Activated B cell treated with CpG ODN at 0.5 μM for 24 hours (primary cell): ENCODE results near the gene FAM124B. TPM values are rescaled to one million over a fixed set of nuclear protein-coding genes. Genes with fewer than 3 reads are reported as not detected.
A peak's percentile ranks its signal among the peaks of the same experiment; 100 is the strongest.

Experiments
- ATAC-seq: fragments of 200-7000 bp; cut with Tn5 transposase; one replicate; pipeline ENCODE4 v1.10.0; 2021; ENCODE audit warnings: low read depth, mild to moderate bottlenecking, moderate library complexity
- CTCF ChIA-PET: fragments of 350-600 bp; sonication (Branson Sonifier 250); formaldehyde crosslinking; loops from one replicate; lab custom pipeline; 2021; ENCODE audit warnings: antibody characterized with exemption; lab: Charles Lee
- POLR2A ChIA-PET: fragments of 350-600 bp; sonication (Branson Sonifier 250); formaldehyde crosslinking; loops from one replicate; lab custom pipeline; 2021; ENCODE audit warnings: antibody characterized with exemption; lab: Charles Lee
- DNase-seq: peaks from one replicate; pipeline ENCODE4 v3.0.0; 2022
- H3K27ac Mint-ChIP-seq: one replicate; pipeline ENCODE4 v1.8.0; 2020; ENCODE audit warnings: mixed read lengths
- H3K27me3 Mint-ChIP-seq: one replicate; pipeline ENCODE4 v1.8.0; 2021; ENCODE audit warnings: mixed read lengths
- H3K36me3 Mint-ChIP-seq: one replicate; pipeline ENCODE4 v1.8.0; 2021; ENCODE audit warnings: low read depth, mixed read lengths
- H3K4me1 Mint-ChIP-seq: one replicate; pipeline ENCODE4 v1.8.0; 2021; ENCODE audit warnings: mixed read lengths
- H3K4me3 Mint-ChIP-seq: one replicate; pipeline ENCODE4 v1.8.0; 2020; ENCODE audit warnings: mild to moderate bottlenecking, mixed read lengths
- H3K9me3 Mint-ChIP-seq: one replicate; pipeline ENCODE4 v1.8.0; 2020; ENCODE audit warnings: mixed read lengths
- intact Hi-C: fragments of 100-400 bp; cut with micrococcal nuclease; formaldehyde crosslinking; loops from one replicate; pipeline ENCODE4 v1.15.1; 2024
- total RNA-seq: library from RNA; stranded (reverse); gene quantifications from 2 replicates; pipeline ENCODE4 v1.2.3, GENCODE V29; 2022
- TF ChIP-seq, protein P1 (sequence below): fragments of 200-600 bp; IDR thresholded peaks from one replicate; pipeline ENCODE4 v1.8.0; 2022; ENCODE audit warnings: antibody characterized with exemption, mild to moderate bottlenecking

The FAM124B gene
- total RNA-seq, 1 donor from 2014 or later = not detected

DNA sequence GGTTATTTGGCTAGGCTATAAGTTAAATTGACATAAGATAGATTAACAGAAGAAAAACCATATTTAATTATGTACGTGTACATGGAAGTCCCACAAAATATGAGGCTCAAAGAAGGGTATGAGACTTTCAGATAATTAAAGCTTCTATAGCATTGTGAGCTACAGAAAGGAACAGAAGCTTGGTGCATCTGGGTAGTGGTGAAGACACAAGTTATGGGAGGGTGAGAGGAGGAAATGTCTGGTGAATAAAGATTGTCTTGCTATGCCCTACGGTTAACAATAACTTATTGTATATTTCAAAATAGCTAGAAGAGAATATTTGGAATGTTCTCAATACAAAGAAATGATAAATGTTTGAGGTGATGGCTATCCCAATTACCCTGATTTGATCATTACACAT, 6.8 kb upstream of the FAM124B start:
- DNase-seq (no peak), ATAC-seq (no peak)
- Mint-ChIP-seq H3K36me3 (no peaks in the 10 kb centered on the region), H3K27me3 (peaks cover 5% of the 10 kb centered on the region), H3K9me3 (no peaks in the 10 kb centered on the region), H3K4me3 (no peak overlapping the region), H3K4me1 (no peaks in the 10 kb centered on the region), H3K27ac (no peak overlapping the region)
- TF ChIP-seq, protein P1, sequence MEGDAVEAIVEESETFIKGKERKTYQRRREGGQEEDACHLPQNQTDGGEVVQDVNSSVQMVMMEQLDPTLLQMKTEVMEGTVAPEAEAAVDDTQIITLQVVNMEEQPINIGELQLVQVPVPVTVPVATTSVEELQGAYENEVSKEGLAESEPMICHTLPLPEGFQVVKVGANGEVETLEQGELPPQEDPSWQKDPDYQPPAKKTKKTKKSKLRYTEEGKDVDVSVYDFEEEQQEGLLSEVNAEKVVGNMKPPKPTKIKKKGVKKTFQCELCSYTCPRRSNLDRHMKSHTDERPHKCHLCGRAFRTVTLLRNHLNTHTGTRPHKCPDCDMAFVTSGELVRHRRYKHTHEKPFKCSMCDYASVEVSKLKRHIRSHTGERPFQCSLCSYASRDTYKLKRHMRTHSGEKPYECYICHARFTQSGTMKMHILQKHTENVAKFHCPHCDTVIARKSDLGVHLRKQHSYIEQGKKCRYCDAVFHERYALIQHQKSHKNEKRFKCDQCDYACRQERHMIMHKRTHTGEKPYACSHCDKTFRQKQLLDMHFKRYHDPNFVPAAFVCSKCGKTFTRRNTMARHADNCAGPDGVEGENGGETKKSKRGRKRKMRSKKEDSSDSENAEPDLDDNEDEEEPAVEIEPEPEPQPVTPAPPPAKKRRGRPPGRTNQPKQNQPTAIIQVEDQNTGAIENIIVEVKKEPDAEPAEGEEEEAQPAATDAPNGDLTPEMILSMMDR = no peak
- ChIA-PET CTCF (no interaction called here), POLR2A (interaction anchor here (0.7 kb wide), 1 partner anchor 86 kb away, joined by 4 read pairs; no protein-coding TSS in a partner anchor)
- intact Hi-C loops = no loop called here

DNA sequence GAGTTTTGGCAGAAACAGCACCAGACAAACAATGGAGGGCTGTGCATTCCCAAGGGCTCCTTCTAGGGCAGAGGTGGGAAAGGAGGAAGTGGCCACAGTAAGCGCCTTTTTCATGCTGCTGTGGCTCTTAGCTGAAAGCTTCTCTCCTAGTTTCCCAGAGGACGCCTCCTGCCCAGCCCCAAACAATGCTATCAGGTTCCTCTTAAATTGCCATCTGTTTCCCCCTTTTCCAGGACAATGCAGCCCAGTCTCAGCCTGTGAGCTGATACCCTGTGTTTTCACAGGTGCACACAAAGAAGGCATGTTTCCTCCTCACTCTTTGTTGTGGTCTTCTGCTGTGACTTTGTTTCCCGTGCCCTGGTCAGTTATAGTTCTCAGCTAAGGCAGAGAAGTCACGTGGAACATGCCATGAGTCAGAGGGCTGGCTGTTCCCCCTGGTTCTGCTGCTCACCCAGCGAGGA, 5.4 kb upstream of the FAM124B start:
- ATAC-seq (no peak), DNase-seq (no peak)
- CTCF ChIA-PET = no interaction called here
- Mint-ChIP-seq H3K36me3 (no peaks in the 10 kb centered on the region), H3K4me3 (no peak overlapping the region), H3K27me3 (peaks cover 5% of the 10 kb centered on the region), H3K27ac (no peak overlapping the region), H3K4me1 (peaks cover under 1% of the 10 kb centered on the region), H3K9me3 (no peaks in the 10 kb centered on the region)
- POLR2A ChIA-PET = interaction anchor here (0.6 kb wide), 1 partner anchor 61 kb away, joined by 3 read pairs; no protein-coding TSS in a partner anchor
- intact Hi-C loops = no loop called here
- TF ChIP-seq, protein P1 = no peak

DNA sequence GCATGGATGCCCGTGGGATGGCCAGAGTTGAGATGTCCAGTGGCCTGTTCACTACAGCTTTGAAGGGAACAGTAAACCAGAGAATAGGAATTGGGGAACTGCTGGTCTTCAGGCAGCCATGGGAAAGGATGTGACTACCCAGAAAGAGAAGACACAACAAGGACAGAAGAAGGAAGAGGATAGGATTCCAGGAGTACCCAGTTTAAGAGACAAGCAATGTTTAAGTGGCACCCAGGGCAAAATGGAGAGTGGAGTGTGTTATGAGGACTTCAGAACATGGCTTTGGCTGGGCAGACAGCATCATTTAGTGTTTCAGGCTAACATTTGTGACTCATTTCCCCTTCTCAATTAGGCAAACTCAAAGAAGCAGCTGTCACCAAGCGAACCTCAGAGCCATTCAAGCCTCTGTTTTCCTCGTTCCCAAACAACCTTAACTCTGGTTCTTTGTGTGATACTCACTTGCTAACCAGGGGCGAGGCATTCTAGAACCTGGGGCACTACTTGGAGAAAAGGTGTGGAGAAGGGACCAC, 4.0 kb upstream of the FAM124B start:
- TF ChIP-seq, protein P1 = no peak
- H3K9me3 Mint-ChIP-seq = no peaks in the 10 kb centered on the region
- intact Hi-C loops = no loop called here
- POLR2A ChIA-PET = no interaction called here
- no peaks in the 10 kb centered on the region for H3K36me3 Mint-ChIP-seq
- no peak overlapping the region for H3K27ac Mint-ChIP-seq
- H3K4me1 Mint-ChIP-seq = peaks cover 14% of the 10 kb centered on the region
- peaks cover 5% of the 10 kb centered on the region for H3K27me3 Mint-ChIP-seq
- no peak for DNase-seq
- ATAC-seq = no peak
- CTCF ChIA-PET = no interaction called here
- no peak overlapping the region for H3K4me3 Mint-ChIP-seq

DNA sequence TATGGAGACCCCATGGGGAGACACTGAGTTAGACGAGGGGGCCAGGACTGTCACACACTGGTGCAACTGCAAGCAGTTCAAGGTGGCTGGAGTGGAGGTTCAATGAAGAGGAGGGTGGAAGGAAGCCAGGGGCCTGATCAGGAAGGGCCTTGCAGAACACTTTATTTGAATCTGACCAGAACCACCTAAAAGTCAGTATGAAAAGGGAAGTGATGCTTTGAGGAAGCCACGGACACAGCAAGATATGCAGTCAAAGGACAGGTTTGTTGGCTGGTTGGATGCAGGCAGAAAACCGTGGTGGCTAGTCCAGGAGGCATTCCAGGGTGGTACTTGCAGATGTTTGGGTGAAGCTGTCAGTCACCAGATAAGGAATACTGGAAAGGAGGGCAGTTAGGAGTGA, 3.5 kb upstream of the FAM124B start:
- peak; percentile 47 for ATAC-seq
- Mint-ChIP-seq H3K9me3 (no peaks in the 10 kb centered on the region), H3K4me3 (no peak overlapping the region), H3K27ac (no peak overlapping the region), H3K36me3 (no peaks in the 10 kb centered on the region), H3K27me3 (peaks cover 5% of the 10 kb centered on the region), H3K4me1 (peaks cover 14% of the 10 kb centered on the region)
- ChIA-PET POLR2A (no interaction called here), CTCF (no interaction called here)
- TF ChIP-seq, protein P1 = no peak
- no peak for DNase-seq
- intact Hi-C loops = no loop called here

DNA sequence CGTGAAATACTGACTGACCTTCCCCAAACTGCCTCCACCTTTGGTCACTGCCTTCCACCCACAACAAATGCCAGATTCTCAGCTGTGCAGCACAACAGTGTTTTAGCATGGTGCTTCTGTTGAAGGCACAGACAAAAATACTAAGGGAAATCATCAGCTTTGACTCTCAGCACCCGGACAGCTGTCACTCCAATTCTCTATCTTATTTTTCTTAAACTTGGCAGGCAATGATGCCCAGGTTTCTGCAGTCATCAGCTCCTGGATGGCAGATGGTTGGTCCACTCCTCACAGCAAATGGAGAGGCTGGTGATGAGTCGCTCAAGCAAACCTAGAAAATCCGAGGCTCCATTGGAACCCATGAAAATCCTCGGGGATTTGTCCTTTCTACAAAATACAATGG, 2.9 kb upstream of the FAM124B start:
- intact Hi-C loops = no loop called here
- TF ChIP-seq, protein P1 = no peak
- CTCF ChIA-PET = no interaction called here
- DNase-seq (no peak), ATAC-seq (no peak)
- no peaks in the 10 kb centered on the region for H3K36me3 Mint-ChIP-seq
- no peak overlapping the region for H3K4me3 Mint-ChIP-seq
- no peaks in the 10 kb centered on the region for H3K9me3 Mint-ChIP-seq
- POLR2A ChIA-PET = no interaction called here
- H3K27me3 Mint-ChIP-seq = peaks cover 5% of the 10 kb centered on the region
- no peak overlapping the region for H3K27ac Mint-ChIP-seq
- H3K4me1 Mint-ChIP-seq = peaks cover 14% of the 10 kb centered on the region
